ELF-1 (cell line): ENCODE data around the gene RAB6A.
"Not testable (repeated sequence)": the region's sequence is repeated elsewhere in the genome, so short reads cannot be mapped to it uniquely, and the experiment has no call there.

Experiments
- DNase-seq: peaks from one replicate; pipeline ENCODE4 v3.0.0-alpha.2; 2016; ENCODE audit warnings: low read depth, low spot score

The RAB6A gene

DNA sequence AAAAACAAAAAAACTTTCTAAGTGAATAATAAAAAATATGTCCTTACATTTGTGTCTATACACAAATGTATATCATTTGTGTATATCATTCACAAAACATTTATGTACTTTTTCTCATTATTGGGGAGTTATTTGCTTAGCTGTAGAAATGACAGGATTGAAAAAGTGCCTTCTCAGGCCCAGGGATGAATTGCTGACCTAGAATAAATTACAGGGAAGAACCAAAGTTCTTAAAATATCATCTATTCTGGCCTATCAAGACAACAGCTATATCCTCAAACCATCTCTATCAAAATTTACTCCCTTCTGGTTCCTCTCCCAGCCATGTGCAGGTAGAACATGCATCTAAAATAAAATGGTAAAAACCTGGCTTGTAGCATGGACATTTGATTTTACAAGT lies 1.9 kb upstream of the RAB6A start:
- DNase-seq, result no peak

DNA sequence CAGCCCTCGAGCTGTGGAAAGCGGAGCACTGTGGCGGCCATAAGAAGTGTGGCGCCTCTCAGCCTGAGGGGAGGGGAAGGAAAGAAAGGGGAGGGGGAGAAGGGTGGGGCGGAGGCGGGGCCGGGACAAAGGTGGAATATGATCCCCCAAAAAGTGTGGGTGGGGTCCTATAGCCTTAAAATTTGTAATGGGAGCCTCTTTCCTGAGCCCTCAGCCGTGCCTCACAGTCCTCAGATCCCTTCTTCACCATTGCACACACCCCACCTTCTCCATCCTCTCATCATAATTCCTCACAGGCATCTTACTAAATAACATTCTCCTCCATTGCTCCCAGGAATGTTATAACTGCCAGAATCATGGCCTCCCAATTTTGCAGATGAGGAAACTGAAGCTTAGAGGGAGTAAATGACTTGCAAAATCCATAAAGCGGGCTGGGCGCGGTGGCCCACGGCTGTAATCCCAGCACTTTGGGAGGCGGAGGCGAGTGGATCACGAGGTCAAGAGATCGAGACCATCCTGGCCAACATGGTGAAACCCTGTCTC lies 600 bp upstream of the RAB6A start:
- no peak for DNase-seq

DNA sequence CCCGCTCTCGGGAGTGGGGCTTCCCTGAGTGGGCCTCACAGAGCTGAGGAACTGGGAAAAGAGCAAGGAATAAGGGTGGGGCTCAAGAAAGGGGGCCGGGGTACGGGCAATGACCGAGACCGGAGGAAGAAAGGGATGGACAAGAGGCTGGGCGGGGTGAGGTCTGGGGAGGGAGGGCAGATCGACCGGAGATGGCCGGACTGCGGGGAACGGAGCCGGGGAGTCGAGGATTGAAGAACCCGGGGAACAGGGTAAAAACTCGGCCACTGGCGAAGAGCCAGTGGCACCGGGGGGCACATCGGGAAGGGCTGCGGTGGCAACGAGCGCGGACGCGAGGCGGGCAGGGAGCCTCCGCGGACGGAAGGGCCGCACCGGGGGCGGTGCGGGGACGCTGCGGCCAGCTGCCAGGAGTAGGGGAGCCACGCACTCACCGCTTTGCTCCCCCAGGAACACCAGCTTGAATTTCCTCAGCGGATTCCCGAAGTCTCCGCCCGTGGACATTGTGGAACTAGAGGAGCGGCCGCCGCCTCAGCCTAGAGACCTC lies 667 bp downstream of the RAB6A start:
- peak; percentile 23 for DNase-seq

DNA sequence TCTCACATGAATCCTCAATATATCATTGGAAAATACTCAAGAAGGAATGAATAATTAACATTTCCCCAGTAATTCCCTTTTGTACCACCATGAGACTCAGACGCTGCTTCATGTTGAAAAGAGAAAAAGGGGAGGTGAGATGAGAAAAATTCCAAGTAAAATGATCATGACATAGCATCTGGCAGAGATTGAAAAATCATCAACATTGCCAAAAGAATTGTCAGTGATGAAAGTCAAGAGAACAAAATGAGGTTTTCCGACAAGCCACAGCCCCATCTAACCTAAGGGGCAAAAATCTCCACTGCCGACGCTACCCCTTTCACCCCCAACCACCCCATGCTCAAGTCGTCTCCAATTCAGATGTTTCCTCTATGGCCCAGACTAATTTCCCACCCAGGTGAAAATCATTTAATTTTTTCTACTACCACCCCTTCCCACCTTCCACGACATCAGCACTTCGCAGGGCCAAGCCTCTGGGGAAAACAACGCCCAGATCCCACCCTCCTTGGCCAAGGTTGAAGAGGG lies 1.2 kb downstream of the RAB6A start:
- no peak for DNase-seq

DNA sequence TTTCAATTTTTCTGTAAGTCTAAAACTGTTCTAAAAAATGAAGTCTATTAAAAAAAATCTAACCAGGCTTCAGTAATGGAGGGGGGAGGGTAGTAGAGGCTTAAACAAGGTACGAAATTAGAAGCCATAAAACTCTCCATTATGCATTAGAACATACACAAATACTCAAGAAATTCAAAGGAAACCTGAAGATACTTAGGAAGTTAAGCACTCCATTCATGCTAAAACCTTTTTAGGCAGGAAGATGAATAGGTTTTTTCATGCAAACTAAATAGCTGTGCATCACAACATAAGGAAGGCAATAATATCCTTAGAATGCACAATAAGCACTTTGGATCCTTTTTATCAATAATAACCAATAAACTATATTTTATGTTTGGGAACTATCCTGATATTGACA lies 2.4 kb downstream of the RAB6A start:
- no peak for DNase-seq

DNA sequence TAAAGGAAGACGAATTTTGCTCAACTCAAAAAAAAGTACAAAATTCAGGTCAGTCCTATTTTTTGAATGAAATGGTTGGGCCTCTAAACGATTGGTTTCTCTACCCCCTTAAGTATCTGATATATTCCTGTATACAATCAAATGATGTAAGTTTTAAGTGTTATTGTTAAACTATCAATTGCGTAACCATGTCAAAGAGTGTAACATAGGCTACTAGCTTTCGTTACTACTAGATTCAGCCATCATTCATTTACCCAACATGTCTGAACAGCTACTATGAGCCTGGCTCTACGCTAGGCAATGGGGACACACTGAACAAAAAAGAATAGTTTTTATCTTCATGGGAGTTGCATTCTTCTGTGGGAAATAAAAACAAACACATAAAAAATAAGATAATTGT lies 3.3 kb downstream of the RAB6A start:
- no peak for DNase-seq

DNA sequence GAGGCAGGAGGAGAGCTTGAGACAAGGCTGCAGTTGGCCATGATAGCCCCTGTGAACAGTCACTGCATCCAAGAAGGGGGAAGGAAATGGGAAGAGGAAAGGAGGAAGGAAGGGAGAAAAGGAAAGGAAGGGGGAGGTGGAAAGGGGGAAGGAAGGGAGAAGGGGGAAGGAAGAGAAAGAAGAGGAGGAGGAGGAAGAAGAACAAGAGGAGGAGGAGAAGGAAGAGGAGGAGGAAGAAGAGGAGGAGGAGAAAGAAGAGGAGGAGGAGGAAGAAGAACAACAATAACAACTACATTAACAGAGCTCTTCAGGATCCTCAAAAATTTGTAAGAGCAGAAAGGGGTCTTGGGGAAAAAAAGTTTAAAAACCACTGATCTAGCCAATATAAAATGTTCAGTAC lies 5.2 kb downstream of the RAB6A start:
- no peak for DNase-seq

DNA sequence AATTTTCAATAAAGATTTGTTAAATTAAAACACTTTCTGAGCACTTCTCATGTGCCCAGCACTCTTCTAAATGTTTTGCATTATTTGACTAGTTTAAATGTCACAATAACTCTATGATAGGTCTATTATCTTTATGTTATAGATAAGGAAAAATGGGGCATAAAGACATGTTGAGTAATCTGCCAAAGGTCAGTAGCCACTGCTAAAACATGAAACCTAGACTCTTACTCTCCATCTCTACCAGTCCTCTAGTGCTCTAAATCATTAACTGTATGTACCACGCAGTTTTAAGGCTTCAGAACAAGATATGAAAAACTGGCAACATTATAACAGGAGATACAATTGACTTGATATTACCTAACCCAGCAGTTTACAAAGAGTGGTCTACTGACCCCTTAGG lies 6.9 kb downstream of the RAB6A start:
- DNase-seq, result no peak

DNA sequence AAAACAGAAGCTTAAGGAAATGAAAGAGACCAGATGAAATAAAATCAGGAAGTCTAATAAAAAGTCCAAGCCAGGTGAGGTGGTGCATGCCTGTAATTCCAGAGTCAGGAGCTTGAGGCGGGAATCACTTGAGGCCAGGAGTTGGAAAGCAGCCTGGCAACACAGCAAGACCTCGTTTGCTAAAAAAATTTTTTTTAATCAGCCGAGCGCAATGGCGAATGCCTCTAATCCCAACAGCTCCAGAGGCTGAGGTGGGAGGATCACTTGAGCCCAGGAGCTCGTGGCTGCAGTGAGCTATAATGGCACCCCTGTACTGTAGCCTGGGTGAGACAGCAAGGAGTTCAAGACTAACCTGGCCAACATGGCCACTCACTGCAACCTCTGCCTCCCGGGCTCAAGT lies 8.0 kb downstream of the RAB6A start:
- no peak for DNase-seq

DNA sequence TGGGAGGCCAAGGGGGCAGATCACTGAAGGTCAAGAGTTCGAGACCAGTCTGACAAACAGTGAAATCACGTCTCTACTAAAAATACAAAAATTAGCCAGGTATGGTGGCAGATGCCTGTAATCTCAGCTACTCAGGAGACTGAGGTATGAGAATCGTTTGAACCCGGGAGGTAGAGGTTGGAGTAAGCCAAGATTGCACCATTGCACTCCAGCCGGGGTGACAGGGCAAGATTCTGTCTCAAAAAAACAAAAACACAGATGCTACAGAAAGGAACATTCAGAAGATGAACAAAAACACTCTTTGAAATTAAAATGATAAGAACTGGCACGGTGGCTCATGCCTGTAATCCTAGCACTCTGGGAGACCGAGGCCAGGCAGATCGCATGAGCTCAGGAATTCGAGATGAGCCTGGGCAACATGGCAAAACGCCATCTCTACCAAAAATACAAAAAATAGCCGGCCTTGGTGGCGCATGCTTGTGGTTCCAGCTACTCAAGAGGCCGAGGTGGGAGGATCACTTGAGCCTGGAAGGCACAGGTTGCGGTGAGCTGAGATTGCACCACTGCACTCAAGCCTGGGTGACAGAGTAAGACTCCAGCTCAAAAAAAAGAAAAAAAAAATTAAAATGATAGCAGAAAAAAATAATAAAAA lies 8.5 kb downstream of the RAB6A start:
- no peak for DNase-seq

DNA sequence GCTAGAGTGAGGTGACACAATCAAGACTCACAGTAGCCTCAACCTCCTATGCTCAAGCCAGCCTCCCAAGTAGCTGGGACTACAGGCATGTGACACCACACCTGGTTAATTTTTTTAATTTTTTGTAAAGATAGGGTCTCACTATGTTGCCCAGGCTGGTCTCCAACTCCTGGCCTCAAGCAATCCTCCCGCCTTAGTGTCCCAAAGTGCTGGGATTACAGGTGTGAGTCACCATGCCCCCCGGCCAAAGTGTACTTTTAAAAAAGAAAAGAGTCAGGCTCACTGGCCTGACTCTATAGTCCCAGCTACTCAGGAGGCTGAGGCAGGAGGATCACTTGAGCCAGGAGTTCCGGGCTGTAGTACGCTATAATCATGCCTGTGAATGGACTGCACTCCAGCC lies 10.0 kb downstream of the RAB6A start:
- not testable (repeated sequence) for DNase-seq

DNA sequence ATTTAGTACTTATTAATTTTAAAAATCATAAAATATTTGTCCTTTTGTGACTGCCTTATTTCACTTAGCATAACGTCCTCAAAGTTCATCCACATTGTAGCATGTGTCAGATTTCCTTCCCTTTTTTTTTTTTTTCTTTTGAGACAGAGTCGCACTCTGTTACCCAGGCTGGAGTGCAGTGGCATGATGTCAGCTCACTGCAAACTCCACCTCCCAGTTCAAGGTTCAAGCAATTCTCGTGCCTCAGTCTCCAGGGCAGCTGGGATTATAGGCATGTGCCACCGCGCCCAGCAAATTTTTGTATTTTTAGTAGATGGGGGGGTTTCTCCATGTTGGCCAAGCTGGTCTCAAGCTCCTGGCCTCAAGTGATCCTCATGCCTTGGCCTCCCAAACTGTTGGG lies 10.6 kb downstream of the RAB6A start:
- DNase-seq, result no peak

DNA sequence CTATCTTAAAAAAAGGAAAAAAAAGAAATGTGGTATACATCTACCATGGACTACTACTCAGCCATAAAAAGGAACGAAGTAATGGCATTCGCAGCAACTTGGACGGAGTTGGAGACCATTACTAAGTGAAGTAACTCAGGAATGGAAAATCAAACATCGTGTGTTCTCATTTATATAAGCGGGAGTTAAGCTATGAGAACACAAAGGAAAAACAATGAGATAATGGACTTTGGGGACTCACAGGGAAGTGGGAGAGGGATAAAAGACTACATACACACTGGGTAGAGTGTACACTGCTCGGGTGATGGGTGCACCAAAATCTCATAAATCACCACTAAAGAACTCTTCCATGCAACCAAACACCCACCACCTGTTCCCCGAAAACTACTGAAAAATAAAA lies 11.8 kb downstream of the RAB6A start:
- no peak for DNase-seq

DNA sequence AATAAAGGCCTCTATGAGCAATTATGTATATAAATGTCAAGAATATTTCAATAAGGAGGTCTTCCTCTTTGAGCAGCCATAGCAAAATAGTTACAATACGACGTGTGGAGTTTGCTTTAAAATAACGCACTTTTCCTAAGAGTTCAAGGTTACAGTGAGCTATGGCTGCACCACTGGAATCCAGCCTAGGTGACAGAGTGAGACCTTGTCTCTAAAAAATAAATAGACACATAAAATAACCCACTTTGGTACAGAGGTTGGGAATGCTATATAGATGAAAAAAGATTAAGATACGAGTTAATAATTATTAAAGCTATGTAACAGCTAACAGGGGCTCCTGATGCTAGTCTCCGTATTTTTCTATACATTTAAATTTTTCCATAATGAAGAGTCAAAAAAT lies 12.6 kb downstream of the RAB6A start:
- DNase-seq, result no peak

DNA sequence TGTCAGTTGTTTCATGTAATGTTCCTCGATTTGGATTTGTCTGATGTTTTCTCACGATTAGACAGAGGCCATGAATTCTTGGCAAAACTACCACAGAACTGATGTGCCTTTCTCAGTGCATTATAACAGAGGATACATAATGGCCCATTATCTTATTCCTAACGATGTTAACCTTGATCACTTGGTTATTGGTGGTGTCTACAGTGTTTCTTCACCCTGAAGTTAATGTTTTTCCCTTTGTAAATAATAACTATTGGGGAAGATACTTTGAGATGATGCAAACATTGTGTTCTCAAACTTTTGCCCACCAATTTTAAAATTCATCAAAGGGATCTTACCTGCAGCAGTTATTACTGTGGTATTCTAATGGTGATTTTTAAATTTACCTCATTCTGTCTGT lies 13.1 kb downstream of the RAB6A start:
- DNase-seq, result no peak

DNA sequence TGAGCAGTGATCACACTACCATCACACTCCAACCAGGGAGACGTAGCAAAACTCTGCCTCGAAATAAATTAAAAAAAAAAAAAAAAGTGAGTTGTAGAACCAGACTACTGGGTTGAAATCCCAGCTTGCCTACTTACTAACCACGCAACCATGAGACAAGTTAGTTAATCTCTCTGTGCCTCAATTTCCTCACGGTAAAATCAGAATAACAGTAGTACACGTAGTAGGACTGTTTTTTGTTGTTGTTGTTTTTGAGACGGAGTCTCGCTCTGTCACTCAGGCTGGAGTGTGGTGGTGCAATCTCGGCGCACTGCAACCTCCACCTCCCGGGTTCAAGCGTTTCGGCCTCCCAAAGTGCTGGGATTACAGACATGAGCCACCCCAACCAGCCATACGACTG lies 14.2 kb downstream of the RAB6A start:
- no peak for DNase-seq

DNA sequence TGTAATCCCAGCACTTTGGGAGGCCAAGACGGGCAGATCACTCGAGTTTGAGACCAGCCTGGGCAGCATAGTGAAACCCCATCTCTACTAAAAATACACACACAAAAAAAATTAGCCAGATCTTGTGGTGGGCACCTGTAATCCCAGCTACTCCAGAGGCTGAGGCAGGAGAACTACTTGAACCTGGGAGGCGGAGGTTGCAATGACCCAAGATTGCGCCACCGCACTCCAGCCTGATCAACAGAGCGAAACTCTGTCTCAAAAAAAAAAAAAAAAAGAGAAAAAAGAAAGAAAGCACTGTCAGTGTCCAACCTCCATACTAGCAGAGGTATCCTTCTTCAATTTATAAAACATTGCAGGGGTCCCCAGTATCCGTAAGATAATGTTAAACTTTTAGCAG lies 17.8 kb downstream of the RAB6A start:
- DNase-seq, result no peak

DNA sequence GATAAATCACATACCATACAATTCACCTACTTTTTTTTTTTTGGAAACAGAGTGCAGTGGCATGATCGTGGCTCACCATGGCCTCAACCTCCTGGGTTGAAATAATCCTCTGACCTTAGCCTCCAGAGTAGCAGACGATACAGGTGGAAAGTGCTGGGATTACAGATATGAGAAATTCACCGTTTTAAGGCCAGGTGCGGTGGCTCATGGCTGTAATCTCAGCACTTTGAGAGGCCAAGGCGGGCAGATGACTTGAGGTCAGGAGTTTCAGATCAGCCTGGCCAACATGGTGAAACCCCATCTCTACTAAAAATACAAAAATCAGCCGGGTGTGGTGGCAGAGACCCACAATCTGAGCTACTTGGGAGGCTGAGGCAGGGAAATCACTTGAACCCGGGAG lies 24.9 kb downstream of the RAB6A start:
- DNase-seq, result not testable (repeated sequence)

DNA sequence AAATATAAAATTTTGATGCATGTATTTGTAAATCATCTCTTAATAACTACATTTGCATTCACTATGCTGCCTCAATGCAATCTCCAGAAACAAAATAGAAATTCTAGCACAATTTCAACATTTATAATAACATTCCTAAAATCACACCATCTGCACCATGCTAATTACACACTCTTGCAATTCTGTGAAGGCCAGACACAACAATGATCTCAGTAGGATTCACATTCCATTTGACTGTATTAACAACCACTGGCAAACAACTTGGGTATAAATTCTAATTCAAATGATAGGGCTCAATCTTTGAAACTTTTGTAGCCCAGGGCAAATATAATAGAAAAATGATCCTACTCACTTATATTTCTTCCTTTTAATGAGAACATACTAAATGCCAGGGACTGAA lies 25.9 kb downstream of the RAB6A start:
- DNase-seq, result no peak

DNA sequence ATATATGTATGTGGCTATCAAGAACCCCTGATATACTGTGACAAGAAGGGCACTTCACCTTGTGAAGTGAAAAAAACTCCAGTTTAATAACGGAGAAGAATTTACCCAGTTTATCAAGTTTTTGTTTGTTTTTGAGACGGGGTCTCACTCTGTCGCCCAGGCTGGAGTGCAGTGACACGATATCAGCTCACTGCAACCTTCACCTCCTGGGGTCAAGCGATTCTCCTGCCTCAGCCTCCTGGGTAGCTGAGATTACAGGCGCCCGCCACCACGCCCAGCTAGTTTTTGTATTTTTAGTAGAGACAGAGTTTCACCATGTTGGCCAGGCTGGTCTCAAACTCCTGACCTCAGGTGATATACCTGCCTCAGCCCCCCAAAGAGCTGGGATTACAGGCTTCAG lies 26.9 kb downstream of the RAB6A start:
- not testable (repeated sequence) for DNase-seq

DNA sequence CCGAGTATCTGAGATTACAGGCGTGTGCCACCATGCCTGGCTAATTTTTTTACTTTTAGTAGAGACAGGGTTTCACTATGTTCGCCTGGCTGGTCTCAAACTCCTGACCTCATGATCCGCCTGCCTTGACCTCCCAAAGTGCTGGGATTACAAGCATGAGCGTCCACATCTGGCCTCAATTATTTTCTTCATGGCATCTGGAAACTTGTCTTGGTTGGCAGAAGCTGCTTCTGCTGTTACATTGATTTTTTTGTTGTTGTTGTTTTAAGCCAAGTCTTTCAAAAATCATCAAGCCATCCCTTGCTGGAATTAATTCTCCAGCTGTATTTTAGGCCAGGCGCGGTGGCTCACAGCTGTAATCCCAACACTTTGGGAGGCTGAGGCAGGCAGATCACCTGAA lies 27.9 kb downstream of the RAB6A start:
- not testable (repeated sequence) for DNase-seq

DNA sequence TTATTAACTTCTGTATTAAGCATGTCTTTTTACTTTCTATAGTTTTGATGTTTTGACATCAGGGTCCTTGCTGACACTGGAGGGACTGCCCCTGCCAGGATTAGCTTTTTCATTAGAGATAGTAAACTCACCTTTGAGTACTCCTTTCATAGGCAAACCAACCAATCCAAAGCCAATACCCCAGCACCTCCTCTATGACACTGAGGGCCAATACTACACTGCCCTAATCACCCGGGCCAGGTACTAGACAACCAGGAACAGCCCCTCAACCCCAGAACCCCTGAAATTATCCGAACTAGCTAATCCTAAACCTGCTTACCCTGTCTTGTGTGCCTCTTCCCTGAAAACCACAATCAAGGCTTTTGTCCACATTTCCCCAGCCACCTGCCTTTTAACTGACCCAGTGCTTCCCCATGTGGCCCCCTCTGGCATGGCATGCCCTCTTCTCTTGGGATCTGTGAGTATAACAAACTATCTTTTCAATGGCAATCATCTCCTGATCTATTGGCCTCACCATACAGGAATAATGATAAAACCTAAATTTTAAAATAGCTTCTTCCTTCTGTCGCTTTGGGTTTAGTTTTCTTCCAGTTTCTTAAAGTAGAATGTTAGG lies 31.2 kb downstream of the RAB6A start:
- DNase-seq, result peak; percentile 49

DNA sequence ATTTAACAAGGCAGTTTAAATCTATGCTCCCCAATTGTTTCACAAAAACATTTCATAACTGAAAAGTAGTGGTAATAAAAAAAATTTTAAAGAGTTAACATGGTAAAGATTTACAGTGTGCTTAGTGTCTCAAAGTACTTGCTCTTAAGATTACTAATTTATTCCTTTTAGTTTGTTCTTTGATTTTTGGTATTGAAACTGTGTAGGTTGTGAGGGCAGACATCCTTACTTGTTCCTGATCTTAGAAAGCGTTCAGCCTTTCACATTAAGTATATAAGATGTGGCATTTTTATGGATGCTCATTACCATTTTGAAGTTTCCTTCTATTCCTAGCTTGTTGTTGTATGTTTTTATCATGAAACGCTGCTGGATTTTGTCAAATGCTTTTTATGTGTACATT lies 32.9 kb downstream of the RAB6A start:
- no peak for DNase-seq
